K562 (cell line): ENCODE measurements around the gene ABCB9. TPM values are rescaled to one million over a fixed set of nuclear protein-coding genes. Genes with fewer than 3 reads are reported as not detected.

Source experiments
- ATAC-seq: fragments of 200-7000 bp; cut with Tn5 transposase; 3 replicates; pipeline ENCODE4 v1.9.1; 2020; ENCODE audit warnings: moderate library complexity
- BruUV-seq: library from RNA; stranded (reverse); fragments of 400-500 nt; replicated peaks from 2 replicates; lab custom pipeline; 2021; lab: Mats Ljungman, UMichigan
- CTCF ChIA-PET: fragments of 300-600 bp; formaldehyde crosslinking; extraction: SDS; loops from one replicate; lab custom pipeline; 2021; ENCODE audit warnings: low intra/inter-chr PET ratio; lab: Yijun Ruan, JAX
- POLR2A ChIA-PET: fragments of 300-600, 350-650 bp; sonication (Branson Sonifier 250); formaldehyde crosslinking; extraction: SDS; loops from one replicate; lab custom pipeline; 2021; ENCODE audit warnings: antibody characterized with exemption, inconsistent platforms; lab: Yijun Ruan, JAX
- DNase-seq, 4 experiments: peaks; one replicate each; pipeline versions ENCODE4 v3.0.0 to v3.0.0-alpha.2; 2011 to 2018; ENCODE audit warnings: low spot score in 3 of 4, mixed read lengths in 3 of 4; ENCODE audit errors: extremely low read depth in 1 of 4
- FAIRE-seq: peaks from 2 replicates; lab custom pipeline; 2011; peaks lifted over from hg19 to GRCh38; lab: Jason Lieb, UNC
- H2AFZ ChIP-seq: 2 replicates; pipeline ENCODE4 v1.6.0; 2011; ENCODE audit warnings: low read depth, low read length, control low read depth, inconsistent platforms
- H3K27ac ChIP-seq: fragments of 200-600 bp; 3 replicates; pipeline ENCODE4 v1.8.0; 2011; ENCODE audit warnings: low read depth, mild to moderate bottlenecking, control low read depth, inconsistent platforms, low read length, moderate library complexity, mixed read lengths; ENCODE audit errors: extremely low read depth
- H3K27me3 ChIP-seq, 2 experiments: fragments of 300-600 bp in 1 of 2; 2 replicates in 1 of 2; 3 replicates in 1 of 2; pipeline versions ENCODE4 v1.6.0 to v1.8.0; 2011; ENCODE audit warnings: inconsistent platforms in 2 of 2, low read length in 2 of 2, mild to moderate bottlenecking in 1 of 2, mixed read lengths in 1 of 2, moderate library complexity in 1 of 2; ENCODE audit not compliant: control insufficient read depth in 2 of 2, insufficient read depth in 2 of 2
- H3K36me3 ChIP-seq: fragments of 300-600 bp; 3 replicates; pipeline ENCODE4 v1.8.0; 2011; ENCODE audit warnings: mild to moderate bottlenecking, low read length, inconsistent platforms; ENCODE audit not compliant: control insufficient read depth, insufficient read depth
- H3K4me1 ChIP-seq, 2 experiments: fragments of 200-600 bp in 1 of 2; replicated peaks in 1 of 2; 2 replicates in 1 of 2; 3 replicates in 1 of 2; pipeline versions ENCODE4 v1.5.1 to v1.8.0; 2011; ENCODE audit warnings: inconsistent platforms in 2 of 2, low read length in 2 of 2, mild to moderate bottlenecking in 1 of 2, mixed read lengths in 1 of 2, moderate library complexity in 1 of 2; ENCODE audit not compliant: control insufficient read depth in 2 of 2, insufficient read depth in 2 of 2
- H3K4me2 ChIP-seq: 2 replicates; pipeline ENCODE4 v1.6.1; 2011; ENCODE audit warnings: low read length, control low read depth, inconsistent platforms, mixed read lengths; ENCODE audit not compliant: insufficient read depth
- H3K4me3 ChIP-seq: fragments of 200-600 bp; sonication (generic), shearing (Covaris generic); 2 replicates; pipeline ENCODE4 v1.5.1; 2016; ENCODE audit warnings: control low read depth, inconsistent platforms
- H3K79me2 ChIP-seq: fragments of 200-600 bp; 3 replicates; pipeline ENCODE4 v1.8.0; 2011; ENCODE audit warnings: low read length, inconsistent platforms; ENCODE audit not compliant: control insufficient read depth, insufficient read depth
- H3K9ac ChIP-seq, 2 experiments: 2 replicates each; pipeline versions ENCODE4 v1.6.0 to v1.6.1; 2011; ENCODE audit warnings: low read depth in 2 of 2, low read length in 2 of 2, control low read depth in 1 of 2, inconsistent platforms in 1 of 2, mild to moderate bottlenecking in 1 of 2, mixed read lengths in 1 of 2; ENCODE audit not compliant: insufficient read depth in 1 of 2
- H3K9me1 ChIP-seq: one replicate; pipeline ENCODE4 v1.6.0; 2011; ENCODE audit warnings: inconsistent platforms, mild to moderate bottlenecking, low read length, moderate library complexity; ENCODE audit not compliant: control insufficient read depth, insufficient read depth
- H3K9me3 ChIP-seq: replicated peaks from 2 replicates; pipeline ENCODE4 v1.5.1; 2011; ENCODE audit warnings: low read depth, low read length, inconsistent platforms; ENCODE audit not compliant: control insufficient read depth, insufficient read depth
- H4K20me1 ChIP-seq: replicated peaks from 2 replicates; pipeline ENCODE4 v1.6.1; 2011; ENCODE audit warnings: low read length, inconsistent platforms, mixed read lengths; ENCODE audit not compliant: control insufficient read depth, insufficient read depth
- GTF2E2 ChIP-seq: fragments of 200-800 bp; sonication (Bioruptor generic); IDR thresholded peaks from 2 replicates; pipeline ENCODE4 v1.6.1; 2016; ENCODE audit warnings: missing genetic modification characterization, missing compliant biosample characterization
- RREB1 ChIP-seq: fragments of 250-450 bp; sonication (Bioruptor Pico); IDR thresholded peaks from 2 replicates; pipeline ENCODE4 v1.4.0; 2020
- SMARCB1 ChIP-seq: IDR thresholded peaks from 2 replicates; pipeline ENCODE4 v1.6.1; 2011; ENCODE audit warnings: improper control_type of control experiment, low read depth; ENCODE audit not compliant: insufficient read length
- ZEB2 ChIP-seq: fragments of 450-650 bp; IDR thresholded peaks from 2 replicates; pipeline ENCODE4 v1.6.1; 2016
- whole genome bisulfite sequencing: fragments of 100-300 bp; shearing (Covaris generic); methylation state at CpG from one replicate; pipeline ENCODE4 v1.1.6; 2016; ENCODE audit warnings: low coverage, mixed read lengths; ENCODE audit not compliant: insufficient coverage; ENCODE audit errors: missing lambda C conversion rate; 5-methylcytosine and 5-hydroxymethylcytosine counted together
- in situ Hi-C: fragments of 300-500 bp; cut with MboI; formaldehyde crosslinking; loops from 4 replicates; pipeline ENCODE4 v1.15.0; 2018; ENCODE audit warnings: inconsistent platforms, mixed read lengths
- intact Hi-C: fragments of 100-400 bp; cut with micrococcal nuclease; formaldehyde crosslinking; loops from 2 replicates; pipeline ENCODE4 v1.14.2; 2022
- polyA plus RNA-seq, 8 experiments: library from polyadenylated mRNA; depleted of rRNA in 4 of 8; stranded (reverse) in 5 of 8; unstranded in 3 of 8; fragments of >200 nt; fragmentation: Nextera tagmentation in 2 of 8; fragmentation: Illumina TruSeq in 1 of 8; extraction: Ambion mirVana in 2 of 8; extraction: Trizol in 1 of 8; gene quantifications; 2 replicates each; pipeline versions ENCODE4 v1.2.1 to v1.2.3, GENCODE V29; 2011 to 2014; ENCODE audit warnings: inconsistent platforms in 1 of 8, missing spikeins in 1 of 8
- total RNA-seq, 7 experiments: library from RNA; depleted of rRNA in 6 of 7; stranded (reverse); fragments of >200 nt in 6 of 7; fragmentation: Illumina TruSeq in 2 of 7; extraction: Trizol in 2 of 7; gene quantifications; 2 replicates each; pipeline versions ENCODE4 v1.2.1 to v1.2.3, GENCODE V29; 2011 to 2021; ENCODE audit warnings: low replicate concordance in 1 of 7
- TF ChIP-seq, protein P1 (sequence below): IDR thresholded peaks from 3 replicates; pipeline ENCODE4 v1.6.1; 2011; ENCODE audit warnings: borderline replicate concordance, mild to moderate bottlenecking; ENCODE audit not compliant: insufficient read length, insufficient read depth

ABCB9 gene
- total and polyA plus RNA-seq, 9 of the 15 experiments (the other 6 are each of a cell fraction or from before 2014, with no cell fraction given): 0.20 to 12.6 (median 6.2) TPM

DNA sequence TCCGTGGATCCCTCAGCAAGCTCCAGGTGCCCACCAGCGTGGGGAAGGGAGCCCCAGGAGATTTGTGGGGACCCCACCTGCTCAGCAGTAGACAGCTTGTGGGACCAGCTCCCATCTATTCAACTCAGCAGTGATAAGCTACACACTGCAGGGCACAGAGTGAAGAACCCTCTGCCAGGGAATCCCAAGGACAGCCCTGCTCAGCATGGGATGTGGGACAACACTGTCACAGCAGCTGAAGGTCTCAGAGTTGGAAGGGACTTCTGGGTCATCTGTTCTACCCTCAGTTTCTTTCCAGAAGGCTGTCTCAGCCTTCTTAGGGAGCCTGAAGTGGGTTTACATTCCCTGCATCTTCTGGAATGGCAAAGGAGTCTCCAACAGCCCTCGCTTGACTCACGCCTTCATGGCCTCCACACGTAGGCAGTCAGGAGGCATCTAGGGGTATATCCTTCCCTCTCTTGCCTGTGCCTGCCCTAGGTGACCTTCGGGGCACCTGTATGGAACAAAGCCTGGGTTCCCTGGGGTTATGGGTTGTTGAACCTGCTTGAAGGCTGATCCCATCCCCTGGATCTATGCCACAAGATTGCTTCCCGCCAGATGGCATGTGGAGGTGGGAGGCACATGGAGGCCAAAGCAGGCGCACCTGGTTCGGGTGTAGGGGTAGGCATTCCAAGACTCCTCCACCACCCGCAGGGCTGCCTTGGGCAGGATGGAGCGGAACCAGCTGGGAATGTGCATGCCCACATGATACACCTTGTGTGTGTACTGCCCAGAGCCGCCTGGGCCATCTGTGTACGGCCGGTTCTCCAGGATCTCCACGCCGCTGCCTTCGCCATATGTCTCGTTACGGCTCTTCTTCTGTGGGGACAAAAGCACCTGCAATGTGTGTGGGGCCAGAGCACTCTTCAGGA, 47.2 kb upstream of the ABCB9 start:
- no peak for FAIRE-seq
- ATAC-seq: no peak
- H3K27ac ChIP-seq: no peak overlapping the region
- no peaks in the 10 kb centered on the region for H3K9me1 ChIP-seq
- 78% methylated on average over 19 of the region's 19 CpGs for WGBS
- in situ Hi-C loops (no loop called here), intact Hi-C loops (no loop called here)
- no peak overlapping the region for H3K4me2 ChIP-seq
- BruUV-seq: no TSS peak
- POLR2A ChIA-PET: interaction anchor here (1.1 kb wide), 1 partner anchor 142 kb away, joined by 3 read pairs; no protein-coding TSS in a partner anchor
- H3K27me3 ChIP-seq: no peaks in the 10 kb centered on the region
- no peak overlapping the region for H2AFZ ChIP-seq
- H4K20me1 ChIP-seq: 0 out of 2 replicates have a peak, but pooled peaks cover 4% of the 10 kb centered on the region
- H3K9me3 ChIP-seq: no peaks in the 10 kb centered on the region
- no peak for DNase-seq
- H3K36me3 ChIP-seq: peaks cover 4% of the 10 kb centered on the region; the same call in 1 of the 3 replicates
- CTCF ChIA-PET: no interaction called here
- no peak overlapping the region for H3K4me3 ChIP-seq
- H3K9ac ChIP-seq: peak overlapping the region in 1 of 2 experiments; percentile 46; a peak in 1 of 4 replicates
- TF ChIP-seq RREB1 (CRISPR knock-in tag): no peak
- TF ChIP-seq, protein P1, sequence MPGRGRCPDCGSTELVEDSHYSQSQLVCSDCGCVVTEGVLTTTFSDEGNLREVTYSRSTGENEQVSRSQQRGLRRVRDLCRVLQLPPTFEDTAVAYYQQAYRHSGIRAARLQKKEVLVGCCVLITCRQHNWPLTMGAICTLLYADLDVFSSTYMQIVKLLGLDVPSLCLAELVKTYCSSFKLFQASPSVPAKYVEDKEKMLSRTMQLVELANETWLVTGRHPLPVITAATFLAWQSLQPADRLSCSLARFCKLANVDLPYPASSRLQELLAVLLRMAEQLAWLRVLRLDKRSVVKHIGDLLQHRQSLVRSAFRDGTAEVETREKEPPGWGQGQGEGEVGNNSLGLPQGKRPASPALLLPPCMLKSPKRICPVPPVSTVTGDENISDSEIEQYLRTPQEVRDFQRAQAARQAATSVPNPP: no peak
- no peak for TF ChIP-seq GTF2E2 (tag)
- TF ChIP-seq ZEB2: no peak
- no peak for TF ChIP-seq SMARCB1
- H3K79me2 ChIP-seq: no peaks in the 10 kb centered on the region
- H3K4me1 ChIP-seq: 0 out of 5 replicates have a peak, but pooled peaks cover 0 to 3% of the 10 kb centered on the region in 2 experiments
